ENCODE data around the gene ABRAXAS1. TPM values are rescaled to one million over a fixed set of nuclear protein-coding genes. Genes with fewer than 3 reads are reported as not detected.

ABRAXAS1 gene
- total RNA-seq, 1 experiment from 2014 or later, result 17.6 TPM

GRCh38 chr4:83454686-83455085 lies 30.2 kb downstream of the ABRAXAS1 start:
- peak overlapping the region; percentile 89 for H3K27ac ChIP-seq (ENCODE audit: low read depth, low read length, poor library complexity, severe bottlenecking)
- H3K4me1 ChIP-seq (ENCODE audit: insufficient read depth, low read length, poor library complexity, severe bottlenecking), result no peaks in the 10 kb centered on the region
- BruUV-seq (replicated peaks), result no TSS peak
- intact Hi-C loops (cut with micrococcal nuclease; ENCODE audit: unreplicated experiment), result no loop called here
- peak; percentile 1 for DNase-seq (ENCODE audit: low spot score)
- ChIA-PET CTCF (no interaction called here), POLR2A (ENCODE audit: low non-redundant PET) (no interaction called here)
- peak overlapping the region; percentile 78 for H3K4me3 ChIP-seq (ENCODE audit: low read depth, low read length, poor library complexity, severe bottlenecking)
- no peak for TF ChIP-seq CTCF (conservative IDR thresholded peaks at IDR 0.05; ENCODE audit: low read depth, low read length)
- TF ChIP-seq EZH2 (IDR thresholded peaks at IDR 0.05; ENCODE audit: borderline replicate concordance, low read depth, low read length, poor library complexity, severe bottlenecking), result no peak
- peaks cover 3% of the 10 kb centered on the region for H3K36me3 ChIP-seq (ENCODE audit: insufficient read depth, low read length, poor library complexity, severe bottlenecking)
- no peaks in the 10 kb centered on the region for H3K9me3 ChIP-seq (ENCODE audit: low read depth, low read length, poor library complexity, severe bottlenecking)
- H3K27me3 ChIP-seq (replicated peaks; ENCODE audit: insufficient read depth, low read depth, low read length, poor library complexity), result no peaks in the 10 kb centered on the region

- BruUV-seq (replicated peaks), result no TSS peak
- Histone ChIP-seq H3K36me3 (ENCODE audit: insufficient read depth, low read length, poor library complexity, severe bottlenecking) (peaks cover 3% of the 10 kb centered on the region), H3K4me3 (ENCODE audit: low read depth, low read length, poor library complexity, severe bottlenecking) (no peak overlapping the region), H3K27ac (ENCODE audit: low read depth, low read length, poor library complexity, severe bottlenecking) (no peak overlapping the region), H3K4me1 (ENCODE audit: insufficient read depth, low read length, poor library complexity, severe bottlenecking) (no peaks in the 10 kb centered on the region), H3K9me3 (ENCODE audit: low read depth, low read length, poor library complexity, severe bottlenecking) (no peaks in the 10 kb centered on the region), H3K27me3 (replicated peaks; ENCODE audit: insufficient read depth, low read depth, low read length, poor library complexity) (no peaks in the 10 kb centered on the region)
- CTCF ChIA-PET, result no interaction called here
- DNase-seq (ENCODE audit: low spot score), result no peak
- intact Hi-C loops (cut with micrococcal nuclease; ENCODE audit: unreplicated experiment), result no loop called here
- TF ChIP-seq EZH2 (IDR thresholded peaks at IDR 0.05; ENCODE audit: borderline replicate concordance, low read depth, low read length, poor library complexity, severe bottlenecking), result no peak
- no peak for TF ChIP-seq CTCF (conservative IDR thresholded peaks at IDR 0.05; ENCODE audit: low read depth, low read length)
- POLR2A ChIA-PET (ENCODE audit: low non-redundant PET), result no interaction called here
Observed at GRCh38 chr4:83449009-83449408, 35.9 kb downstream of the ABRAXAS1 start.

- no peaks in the 10 kb centered on the region for H3K4me1 ChIP-seq (ENCODE audit: insufficient read depth, low read length, poor library complexity, severe bottlenecking)
- H3K27me3 ChIP-seq (replicated peaks; ENCODE audit: insufficient read depth, low read depth, low read length, poor library complexity), result no peaks in the 10 kb centered on the region
- DNase-seq (ENCODE audit: low spot score), result no peak
- POLR2A ChIA-PET (ENCODE audit: low non-redundant PET), result no interaction called here
- no peak overlapping the region for H3K27ac ChIP-seq (ENCODE audit: low read depth, low read length, poor library complexity, severe bottlenecking)
- CTCF ChIA-PET, result no interaction called here
- H3K36me3 ChIP-seq (ENCODE audit: insufficient read depth, low read length, poor library complexity, severe bottlenecking), result no peaks in the 10 kb centered on the region
- no peak overlapping the region for H3K4me3 ChIP-seq (ENCODE audit: low read depth, low read length, poor library complexity, severe bottlenecking)
- H3K9me3 ChIP-seq (ENCODE audit: low read depth, low read length, poor library complexity, severe bottlenecking), result no peaks in the 10 kb centered on the region
- intact Hi-C loops (cut with micrococcal nuclease; ENCODE audit: unreplicated experiment), result no loop called here
- no TSS peak for BruUV-seq (replicated peaks)
- TF ChIP-seq CTCF (conservative IDR thresholded peaks at IDR 0.05; ENCODE audit: low read depth, low read length) (no peak), EZH2 (IDR thresholded peaks at IDR 0.05; ENCODE audit: borderline replicate concordance, low read depth, low read length, poor library complexity, severe bottlenecking) (no peak)
Observed at GRCh38 chr4:83440899-83441298, 44.0 kb downstream of the ABRAXAS1 start.

All from A673 (cell line).